ENCODE results near the gene GDA.

GDA gene

DNA sequence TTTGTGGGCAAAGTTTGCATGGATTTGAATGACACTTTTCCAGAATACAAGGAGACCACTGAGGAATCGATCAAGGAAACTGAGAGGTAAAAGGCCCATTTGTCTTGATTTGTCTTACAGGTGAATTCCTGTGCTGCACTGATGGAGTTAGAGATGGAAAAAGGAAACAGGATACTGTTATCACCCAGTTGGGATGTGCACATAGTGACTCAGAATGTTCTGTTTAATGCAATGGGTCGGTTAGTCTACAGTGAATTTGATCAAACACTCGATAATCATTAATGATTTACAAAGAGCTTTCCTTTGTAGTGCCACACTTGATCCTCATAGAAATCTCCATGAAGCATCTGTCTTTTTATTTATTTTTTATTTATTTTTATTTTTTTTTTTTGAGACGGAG, 64.7 kb downstream of the GDA start:
- TF ChIP-seq, protein P1, sequence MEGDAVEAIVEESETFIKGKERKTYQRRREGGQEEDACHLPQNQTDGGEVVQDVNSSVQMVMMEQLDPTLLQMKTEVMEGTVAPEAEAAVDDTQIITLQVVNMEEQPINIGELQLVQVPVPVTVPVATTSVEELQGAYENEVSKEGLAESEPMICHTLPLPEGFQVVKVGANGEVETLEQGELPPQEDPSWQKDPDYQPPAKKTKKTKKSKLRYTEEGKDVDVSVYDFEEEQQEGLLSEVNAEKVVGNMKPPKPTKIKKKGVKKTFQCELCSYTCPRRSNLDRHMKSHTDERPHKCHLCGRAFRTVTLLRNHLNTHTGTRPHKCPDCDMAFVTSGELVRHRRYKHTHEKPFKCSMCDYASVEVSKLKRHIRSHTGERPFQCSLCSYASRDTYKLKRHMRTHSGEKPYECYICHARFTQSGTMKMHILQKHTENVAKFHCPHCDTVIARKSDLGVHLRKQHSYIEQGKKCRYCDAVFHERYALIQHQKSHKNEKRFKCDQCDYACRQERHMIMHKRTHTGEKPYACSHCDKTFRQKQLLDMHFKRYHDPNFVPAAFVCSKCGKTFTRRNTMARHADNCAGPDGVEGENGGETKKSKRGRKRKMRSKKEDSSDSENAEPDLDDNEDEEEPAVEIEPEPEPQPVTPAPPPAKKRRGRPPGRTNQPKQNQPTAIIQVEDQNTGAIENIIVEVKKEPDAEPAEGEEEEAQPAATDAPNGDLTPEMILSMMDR (IDR thresholded peaks at IDR 0.05; ENCODE audit: insufficient read depth, low read depth, low read length, missing control alignments), result no peak
- no peak overlapping the region for H3K4me3 ChIP-seq (ENCODE audit: low read length)

DNA sequence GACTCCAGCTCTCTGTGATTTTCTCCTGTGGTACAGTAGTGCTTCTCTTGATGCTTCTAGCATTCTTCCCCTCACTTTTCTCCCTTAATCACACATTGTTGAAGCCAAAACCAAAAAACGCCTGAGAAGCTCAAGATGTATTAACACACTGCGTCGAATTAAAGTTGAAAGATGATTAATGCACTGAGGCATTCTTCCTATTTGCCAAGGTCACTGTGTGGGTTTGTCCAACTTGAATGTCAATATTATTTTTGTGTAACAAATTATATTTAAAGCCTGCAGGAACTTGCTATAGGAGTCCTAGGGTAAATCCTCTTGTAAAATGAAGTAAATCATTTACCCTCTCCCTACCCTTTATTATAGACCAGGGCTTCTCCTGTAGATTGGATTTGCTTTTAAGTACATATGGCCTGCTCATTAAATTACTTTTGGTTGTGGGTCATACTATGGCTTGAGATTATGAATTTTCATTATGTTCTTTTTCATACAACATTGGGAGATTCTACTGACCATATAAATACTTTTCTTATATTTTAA, 68.1 kb downstream of the GDA start:
- DNase-seq (ENCODE audit: low read depth), result peak; percentile 56
- TF ChIP-seq, protein P1 (IDR thresholded peaks at IDR 0.05; ENCODE audit: insufficient read depth, low read depth, low read length, missing control alignments), result no peak

More for the DNA sequence above, 64.7 kb downstream of the GDA start:
- DNase-seq (ENCODE audit: low read depth), result no peak

GRCh38 chr9:72220589-72220988, 71.3 kb downstream of the GDA start:
- TF ChIP-seq, protein P1 (IDR thresholded peaks at IDR 0.05; ENCODE audit: insufficient read depth, low read depth, low read length, missing control alignments), result no peak
- DNase-seq (ENCODE audit: low read depth), result no peak

More for the DNA sequence above, 68.1 kb downstream of the GDA start:
- H3K4me3 ChIP-seq (ENCODE audit: low read length), result no peak overlapping the region

DNA sequence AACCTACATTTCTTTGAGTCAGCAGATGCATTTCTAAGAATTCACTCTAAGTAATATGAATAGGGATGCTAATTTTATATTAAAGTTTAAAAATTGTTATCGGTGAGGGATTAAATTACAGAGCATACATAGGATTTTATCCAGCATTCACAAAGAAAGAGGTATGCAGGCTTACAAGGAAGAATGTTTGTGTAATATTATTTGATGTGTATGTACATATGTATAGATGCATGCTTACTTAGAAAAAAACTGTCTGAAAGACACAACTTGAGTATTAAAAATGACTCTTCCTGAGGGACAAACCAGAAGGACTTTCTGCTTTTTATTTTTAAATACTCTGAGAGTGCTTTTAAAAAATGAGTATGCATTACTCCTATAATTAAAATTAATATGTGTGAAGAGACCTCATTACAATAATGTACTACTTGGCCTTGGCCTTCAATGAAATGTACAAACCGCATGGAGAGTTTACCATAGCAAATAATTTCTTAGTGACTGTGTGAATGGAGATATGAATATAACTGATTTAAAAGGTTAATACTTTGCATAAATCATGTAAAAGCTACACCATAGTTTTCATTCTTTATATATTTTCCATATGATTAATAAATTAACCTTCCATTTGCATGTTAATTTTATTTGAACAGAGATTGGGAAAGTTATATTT, 77.0 kb downstream of the GDA start:
- TF ChIP-seq, protein P1 (IDR thresholded peaks at IDR 0.05; ENCODE audit: insufficient read depth, low read depth, low read length, missing control alignments), result no peak
- no peak for DNase-seq (ENCODE audit: low read depth)
- H3K4me3 ChIP-seq (ENCODE audit: low read length), result no peak overlapping the region

More at GRCh38 chr9:72220589-72220988, 71.3 kb downstream of the GDA start:
- no peak overlapping the region for H3K4me3 ChIP-seq (ENCODE audit: low read length)

GRCh38 chr9:72228282-72228681, 79.0 kb downstream of the GDA start:
- H3K4me3 ChIP-seq (ENCODE audit: low read length), result no peak overlapping the region
- no peak for DNase-seq (ENCODE audit: low read depth)
- TF ChIP-seq, protein P1 (IDR thresholded peaks at IDR 0.05; ENCODE audit: insufficient read depth, low read depth, low read length, missing control alignments), result no peak

- no peak overlapping the region for H3K4me3 ChIP-seq (ENCODE audit: low read length)
- TF ChIP-seq, protein P1 (IDR thresholded peaks at IDR 0.05; ENCODE audit: insufficient read depth, low read depth, low read length, missing control alignments), result no peak
- no peak for DNase-seq (ENCODE audit: low read depth)
These were observed 83.5 kb downstream of the GDA start for GRCh38 chr9:72232778-72233177.

- TF ChIP-seq, protein P1 (IDR thresholded peaks at IDR 0.05; ENCODE audit: insufficient read depth, low read depth, low read length, missing control alignments), result no peak
- no peak overlapping the region for H3K4me3 ChIP-seq (ENCODE audit: low read length)
- DNase-seq (ENCODE audit: low read depth), result no peak
These were observed 98.3 kb downstream of the GDA start for GRCh38 chr9:72247549-72247948.
